ENCODE data around the gene FIGLA.

The FIGLA gene

GRCh38 chr2:70790136-70790828 lies at the start of gene FIGLA:
Gene FIGLA (minus strand): TSS chr2:70790643. CDS start chr2:70790638, 5 bp downstream.
- no peak for DNase-seq

DNA sequence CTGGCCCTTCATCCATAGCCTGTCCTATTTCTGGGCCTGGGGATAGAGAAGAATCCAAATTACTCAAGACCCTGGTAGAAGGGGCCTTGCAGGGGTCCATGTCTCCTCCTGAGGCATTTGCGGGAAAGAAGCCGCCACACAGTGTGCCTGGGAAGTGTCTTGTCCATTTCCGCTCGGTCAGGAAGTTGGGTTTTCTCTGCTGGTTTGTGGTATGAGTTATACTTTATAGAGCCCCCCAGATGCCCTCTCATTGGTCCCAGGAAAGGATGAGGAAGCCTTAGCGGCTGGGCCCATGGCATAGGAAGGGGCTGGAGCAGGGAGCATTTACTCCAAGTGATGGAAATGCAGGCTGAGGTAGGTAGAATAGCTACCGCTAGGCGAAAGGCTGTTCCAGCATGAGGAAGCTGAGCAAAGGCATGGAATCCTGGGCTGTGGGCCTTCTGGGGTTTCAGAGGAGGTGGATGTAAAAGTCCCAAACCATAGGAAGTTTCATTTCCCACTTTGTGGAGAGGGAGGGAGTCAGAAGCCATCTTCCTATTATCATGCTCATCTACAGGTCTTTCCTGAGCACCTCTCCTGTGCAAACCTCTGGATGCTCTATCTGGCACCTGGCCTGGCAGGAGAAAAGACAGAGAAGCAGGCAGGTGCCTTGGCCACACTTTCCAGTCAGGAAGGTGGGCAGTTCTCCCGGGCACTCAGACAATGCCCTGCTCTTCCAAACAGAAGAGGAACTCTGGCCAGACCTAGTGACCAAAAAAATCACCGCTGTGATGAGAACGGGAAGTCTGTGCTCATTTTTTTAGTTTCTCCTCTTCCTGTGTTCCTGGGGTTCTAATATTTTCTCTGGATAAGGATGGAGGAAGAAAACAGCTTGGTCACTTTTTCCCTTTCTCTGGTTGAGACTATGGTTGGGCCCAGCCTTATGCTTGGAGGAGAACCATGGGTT lies 47.8 kb upstream of the FIGLA start:
- no peak for DNase-seq

DNA sequence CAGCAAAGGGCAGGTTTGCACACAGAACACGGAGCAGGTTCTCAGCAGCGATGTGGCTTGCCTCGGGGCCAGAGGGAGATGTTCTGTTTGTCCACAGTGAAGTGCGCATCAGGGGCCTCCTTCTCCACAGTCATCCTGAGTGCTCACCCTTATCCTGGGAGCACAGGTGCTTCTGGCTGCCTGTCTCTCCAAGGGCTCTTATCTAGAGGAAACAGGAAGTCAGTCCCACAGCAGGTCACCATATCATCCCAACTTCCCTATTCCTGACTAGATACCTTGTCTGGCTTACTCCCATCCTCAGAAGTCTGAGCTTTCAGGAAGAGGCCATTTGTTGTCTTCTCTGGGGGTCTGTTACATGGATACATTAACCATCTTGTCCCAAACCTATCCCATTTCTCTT lies 45.2 kb upstream of the FIGLA start, which contains the start of gene CD207:
Gene CD207 (minus strand): TSS at position 174 of the 400 bp plus-strand sequence. CDS start 40 bp downstream, at position 134.
- no peak for DNase-seq

DNA sequence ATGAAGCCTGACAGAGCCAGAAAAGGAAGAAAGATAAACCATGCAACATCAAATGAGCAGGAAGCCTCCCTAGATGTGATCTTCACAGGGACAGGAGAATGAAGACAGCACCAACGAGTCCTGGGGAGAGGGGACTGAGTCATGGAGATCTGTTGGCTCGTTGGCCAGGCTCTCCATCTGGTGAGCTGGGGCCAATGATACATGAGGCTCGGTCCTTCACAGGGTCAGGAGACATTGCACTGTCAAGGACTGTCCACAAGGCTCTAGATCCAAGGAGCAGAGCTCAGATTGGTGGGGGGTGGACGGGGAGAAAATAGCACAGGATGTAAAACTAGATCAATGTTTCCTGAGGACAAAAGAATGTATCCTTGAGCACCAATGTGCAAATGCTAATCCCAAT lies 44.4 kb upstream of the FIGLA start:
- no peak for DNase-seq

DNA sequence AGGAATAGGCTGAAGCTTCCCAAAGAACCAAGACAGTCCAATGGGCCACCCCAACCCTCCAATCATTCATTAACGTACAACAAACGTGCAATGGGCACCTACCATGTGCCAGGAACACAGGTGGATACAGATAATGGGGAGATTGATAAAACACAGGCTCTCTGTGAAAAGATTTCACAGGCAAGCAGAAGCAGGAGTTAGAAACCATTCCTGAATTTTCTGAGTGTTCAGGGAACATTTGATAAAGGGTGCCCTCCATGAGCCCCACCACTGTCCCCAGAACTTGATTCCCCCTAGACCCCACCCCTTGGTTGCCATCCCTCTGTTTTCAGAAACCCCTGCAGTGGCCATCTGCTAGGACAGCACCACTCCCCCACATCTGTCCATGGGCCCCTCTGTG lies 43.7 kb upstream of the FIGLA start:
- DNase-seq: no peak

- DNase-seq: no peak
Observed at GRCh38 chr2:70833246-70833645, 42.8 kb upstream of the FIGLA start.

GRCh38 chr2:70832386-70832785 lies 41.9 kb upstream of the FIGLA start:
- DNase-seq: no peak

GRCh38 chr2:70831861-70832260 lies 41.4 kb upstream of the FIGLA start:
- no peak for DNase-seq

DNA sequence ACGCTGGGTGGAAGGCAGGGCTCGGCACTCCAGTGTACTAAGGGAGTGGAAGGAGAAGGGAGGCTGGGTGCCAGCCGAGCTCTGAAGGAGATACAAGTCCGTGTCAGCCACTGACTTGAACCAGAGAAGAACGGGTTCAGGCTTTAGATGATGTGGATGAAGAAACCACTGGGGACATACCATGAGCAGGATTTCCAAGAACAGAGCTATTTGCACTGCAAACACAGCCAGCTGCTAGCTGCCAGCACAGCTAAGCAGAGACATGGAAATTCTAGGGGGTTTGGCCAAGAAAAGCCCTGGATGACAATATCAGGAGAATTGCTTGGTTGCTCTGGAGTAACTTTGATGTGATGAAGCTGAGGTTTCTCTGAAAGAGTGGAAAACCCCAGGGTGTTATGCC lies 39.9 kb upstream of the FIGLA start:
- no peak for DNase-seq

- no peak for DNase-seq
Observed at GRCh38 chr2:70829916-70830315, 39.5 kb upstream of the FIGLA start.

DNA sequence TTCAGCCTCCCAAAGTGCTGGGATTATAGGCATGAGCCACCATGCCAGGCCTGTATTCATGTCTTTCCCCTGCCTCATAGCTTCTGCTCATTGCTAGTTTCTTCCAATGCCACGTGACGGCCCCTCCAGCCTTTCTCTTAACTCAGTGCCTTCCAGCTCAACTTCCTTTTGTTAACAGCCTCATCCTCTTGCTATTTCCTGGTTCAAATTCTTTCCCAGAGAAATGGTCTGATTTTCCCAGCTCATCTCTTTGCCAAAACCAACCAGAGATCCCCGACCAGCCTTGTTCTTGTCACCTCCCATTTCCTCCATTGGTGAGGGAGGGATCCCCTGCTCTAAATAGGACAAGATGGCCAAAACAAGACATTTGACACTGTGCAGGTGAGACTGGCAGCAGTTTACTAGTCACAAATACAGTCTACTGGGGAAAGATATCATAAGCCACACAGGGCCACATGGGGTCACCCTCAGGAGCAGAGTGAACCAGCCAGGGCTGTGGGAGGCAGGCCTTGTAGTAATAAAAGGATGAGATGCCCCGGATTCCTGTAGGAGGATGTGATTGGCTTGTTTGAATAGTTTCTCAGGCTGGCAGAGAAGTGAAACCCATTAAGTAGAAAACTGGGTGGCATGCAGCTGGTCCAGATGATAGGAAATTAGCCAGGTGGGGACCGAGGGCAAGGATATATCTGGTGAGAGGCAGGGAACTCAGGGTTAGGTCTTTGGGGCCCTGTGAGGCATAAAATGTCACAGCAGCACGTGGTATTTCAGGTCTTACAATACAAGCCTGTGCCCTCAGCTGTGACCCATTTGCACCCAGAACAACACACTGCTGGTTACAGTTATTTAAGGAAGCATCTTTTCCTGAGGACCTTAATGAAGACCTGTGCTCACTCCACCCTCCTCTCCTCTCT lies 38.7 kb upstream of the FIGLA start:
- no peak for DNase-seq

GRCh38 chr2:70828115-70828514 lies 37.7 kb upstream of the FIGLA start:
- no peak for DNase-seq

- no peak for DNase-seq
Observed at GRCh38 chr2:70827388-70827787, 36.9 kb upstream of the FIGLA start.

DNA sequence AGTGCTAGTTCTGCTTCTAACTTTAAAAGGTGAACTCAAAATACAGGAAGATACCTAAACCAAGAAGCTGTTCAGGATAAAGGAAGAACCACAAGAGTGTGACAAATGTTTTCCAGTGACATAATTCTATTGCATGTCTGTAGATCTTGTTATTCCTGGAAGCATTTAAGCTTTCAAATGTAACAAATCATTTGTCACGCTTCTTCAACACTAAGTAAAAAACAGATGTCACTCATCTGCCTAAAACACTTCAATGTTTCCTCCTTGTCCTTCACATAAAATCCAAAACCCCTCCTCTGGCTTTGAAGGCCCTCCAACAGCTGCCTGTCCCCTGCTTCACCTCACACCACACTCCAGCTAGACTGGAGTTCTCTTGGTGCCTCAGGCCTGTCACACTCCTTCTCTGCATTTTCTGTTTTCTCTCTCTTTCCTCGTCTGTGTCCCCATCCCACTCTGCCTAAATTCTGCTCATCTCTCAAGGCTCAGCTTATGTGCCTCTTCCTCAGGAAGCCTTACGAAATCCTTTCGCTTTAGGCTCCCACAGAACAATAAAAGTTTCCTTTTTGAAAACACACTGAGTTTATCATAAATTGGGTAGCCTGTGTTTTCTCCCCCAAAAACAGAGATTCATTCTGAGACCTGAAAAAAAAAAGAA lies 36.4 kb upstream of the FIGLA start:
- no peak for DNase-seq

DNA sequence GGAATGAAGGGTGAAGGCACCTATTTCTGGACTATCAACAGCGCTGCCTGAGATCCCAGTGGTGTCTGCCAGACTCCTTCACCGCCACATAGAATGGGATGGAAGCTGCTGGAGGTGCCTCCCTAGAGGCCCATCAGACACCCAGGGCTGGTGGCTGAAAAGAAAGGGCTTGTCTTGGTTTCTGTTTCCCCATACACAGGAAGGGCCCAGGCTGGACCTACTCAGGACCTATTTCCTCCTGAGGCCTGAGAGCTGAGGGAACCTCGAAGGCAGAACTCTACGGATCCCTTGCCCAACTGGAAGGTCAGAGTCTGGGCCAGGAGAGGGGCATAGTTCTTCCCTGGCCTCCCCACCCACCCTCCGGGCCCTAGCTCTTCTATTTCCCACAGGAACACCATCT lies 32.8 kb upstream of the FIGLA start:
- DNase-seq: no peak

DNA sequence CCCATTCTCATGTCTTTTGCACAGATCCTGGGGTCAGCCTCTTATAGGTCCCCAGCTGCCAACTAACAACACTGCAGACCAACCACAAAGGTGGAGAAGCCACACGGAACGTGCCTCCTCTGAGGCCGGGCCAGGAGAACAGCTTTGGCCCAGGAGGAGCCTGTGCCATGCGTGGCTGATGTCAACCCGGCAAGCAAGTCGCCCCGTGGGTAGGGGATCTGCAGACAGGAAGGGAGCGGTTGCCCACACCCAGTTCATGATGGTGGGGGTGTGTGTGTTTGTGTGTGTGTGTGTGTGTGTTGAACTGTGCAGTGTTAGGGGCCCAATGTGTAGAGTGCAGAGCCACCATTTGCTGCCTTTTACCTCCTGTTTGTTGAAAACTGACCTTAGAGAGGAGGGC lies 32.4 kb upstream of the FIGLA start:
- DNase-seq: no peak

DNA sequence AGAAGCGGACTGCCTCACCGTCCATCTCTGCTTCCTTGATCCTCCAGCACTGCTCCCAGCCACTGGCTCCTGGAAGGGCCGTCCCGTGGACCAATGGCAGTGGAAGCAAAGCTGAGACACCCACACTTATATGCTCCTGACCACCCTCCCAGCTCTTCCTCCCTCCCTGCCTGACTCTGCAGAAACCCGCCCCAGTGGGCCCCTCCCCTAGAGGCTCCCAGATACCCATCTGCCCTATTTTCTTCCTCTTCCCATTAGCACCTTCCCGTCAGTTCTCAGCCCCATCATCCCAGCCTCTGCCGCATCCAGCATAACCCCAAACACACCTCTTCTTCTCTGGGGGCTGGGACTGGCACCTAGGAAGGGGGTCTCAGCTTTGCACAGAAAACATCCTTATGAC lies 30.1 kb upstream of the FIGLA start, which contains the start of gene CLEC4F:
Gene CLEC4F (minus strand): TSS at position 101 of the 400 bp plus-strand sequence. CDS start 76 bp downstream, at position 25.
- no peak for DNase-seq

GRCh38 chr2:70817284-70817954 lies 27.0 kb upstream of the FIGLA start:
- no peak for DNase-seq

DNA sequence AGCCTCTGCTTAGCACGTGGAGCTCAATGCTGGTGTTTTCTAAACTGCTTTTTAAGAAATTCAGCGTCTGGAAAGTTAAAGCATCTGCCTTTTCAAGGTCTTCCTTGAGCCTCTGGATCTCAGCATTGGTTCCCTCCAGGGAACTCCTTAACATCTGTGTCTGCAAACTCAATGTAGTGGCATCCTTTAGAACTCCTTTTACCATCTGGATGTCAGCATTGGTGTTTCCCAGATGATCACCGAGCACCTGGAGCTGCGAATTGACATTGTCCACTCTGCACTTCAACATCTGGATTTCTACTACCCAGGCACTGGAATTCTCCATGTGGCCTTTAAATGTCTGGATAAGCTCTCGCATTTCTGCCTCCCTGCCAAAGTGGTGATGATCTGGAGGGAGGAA lies 26.3 kb upstream of the FIGLA start:
- no peak for DNase-seq

DNA sequence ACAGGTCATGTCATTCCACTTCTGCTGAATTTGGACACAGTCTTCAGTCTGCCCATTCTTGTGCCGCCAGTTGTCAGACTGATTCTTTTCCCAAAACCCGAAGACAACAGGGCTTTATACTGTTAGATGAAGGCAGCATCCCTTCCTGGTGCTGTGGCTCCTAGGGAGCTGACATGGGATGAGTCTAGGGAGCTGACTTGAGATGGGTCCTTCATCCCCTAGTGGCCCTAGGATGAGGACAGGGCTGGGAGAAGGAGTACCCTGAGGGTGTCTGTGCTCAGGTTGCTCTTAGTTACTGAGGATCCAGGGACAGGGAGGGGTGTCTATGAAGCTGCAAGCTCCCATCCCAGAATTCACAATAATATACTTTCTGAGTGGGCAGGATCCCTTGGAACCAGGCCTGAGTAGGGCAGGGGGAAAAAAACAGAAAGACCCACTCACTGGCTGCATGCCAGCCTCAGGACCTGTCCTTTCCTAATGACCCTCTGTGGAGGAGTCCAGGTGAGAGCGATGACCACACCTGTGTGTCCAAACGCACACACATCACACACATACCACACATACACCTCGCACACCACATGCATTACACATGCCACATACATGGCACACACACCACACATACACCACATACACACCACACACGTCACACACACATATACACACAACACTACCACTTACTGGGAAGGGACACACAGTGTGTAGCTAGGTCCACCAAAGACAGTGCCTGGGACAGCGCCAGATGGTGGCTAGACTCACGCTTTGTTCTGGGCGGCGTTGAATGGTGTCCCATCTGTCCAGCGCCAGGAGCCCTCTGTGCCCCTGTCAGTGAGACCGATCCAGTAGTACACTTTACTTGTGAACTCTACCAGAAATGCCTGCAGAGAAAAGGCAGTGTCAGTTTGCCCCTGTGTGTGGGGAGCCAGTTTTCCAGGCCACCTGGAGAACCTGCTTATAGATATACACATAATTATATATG lies 18.8 kb upstream of the FIGLA start:
- DNase-seq: no peak

- DNase-seq: no peak
Observed at GRCh38 chr2:70807828-70808118, 17.3 kb upstream of the FIGLA start.

Data from stimulated activated naive CD4-positive, alpha-beta T cell (primary cell).